COLO668 (cell line): ENCODE results near the gene APOBEC3B.
"Not testable (repeated sequence)": the region's sequence is repeated elsewhere in the genome, so short reads cannot be mapped to it uniquely, and the experiment has no call there.

Experiments
- DNase-seq: peaks from one replicate; lab custom pipeline; 2025; ENCODE audit not compliant: unreplicated experiment; lab: John Stamatoyannopoulos, UW

APOBEC3B gene

DNA sequence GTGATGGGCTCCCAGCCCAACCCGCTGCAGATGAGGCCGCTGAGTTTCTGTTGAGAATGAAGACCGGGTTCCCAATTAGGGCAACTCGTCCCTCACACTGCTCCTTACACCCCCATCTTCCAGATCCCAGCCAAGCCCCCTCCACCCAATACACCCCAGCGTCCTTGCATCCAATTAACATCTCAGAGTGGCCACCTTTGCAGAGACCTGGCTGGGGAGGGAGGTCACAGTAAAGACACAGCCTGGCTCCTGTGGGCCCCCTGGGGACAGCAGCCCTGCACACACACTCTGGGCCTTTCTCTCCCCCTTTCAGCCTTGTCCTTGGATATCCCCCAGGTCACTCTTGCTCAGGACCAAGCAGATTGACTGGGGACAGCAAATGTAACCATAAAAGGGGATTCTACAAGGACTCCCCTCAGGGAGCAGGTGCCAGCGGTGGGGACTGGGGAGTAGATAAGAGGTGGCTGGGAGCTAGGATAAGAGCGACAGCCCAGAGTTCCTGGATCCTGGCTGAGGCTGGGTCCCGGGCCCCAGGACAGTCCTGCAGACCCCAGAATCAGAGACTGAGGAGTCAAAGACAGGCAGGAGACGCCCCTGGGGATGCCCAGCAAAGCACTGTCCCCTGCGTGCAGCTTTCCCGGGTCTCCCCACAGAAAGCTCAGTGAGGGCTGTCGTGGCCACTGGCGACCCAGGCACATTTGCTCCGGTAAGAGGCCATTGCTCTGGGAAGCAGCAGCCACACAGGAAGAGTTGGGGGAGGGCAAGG, 16.4 kb upstream of the APOBEC3B start:
- DNase-seq = no peak

DNA sequence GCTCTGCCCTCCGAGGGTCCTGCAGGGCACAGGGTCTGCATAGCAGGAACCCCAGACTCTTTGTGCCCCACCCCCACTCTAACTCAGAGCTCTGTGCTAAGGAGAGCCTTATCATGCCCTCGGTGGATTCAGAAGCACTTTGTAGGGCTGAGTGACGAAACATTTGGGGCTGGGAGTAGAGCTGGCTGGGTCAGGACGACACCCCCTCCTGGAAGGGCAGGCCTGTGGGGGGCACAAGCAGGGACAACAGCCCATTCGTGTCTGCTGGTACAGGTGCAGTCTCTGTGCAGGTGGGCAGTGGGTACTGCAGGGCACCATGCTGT, 15.8 kb upstream of the APOBEC3B start:
- no peak for DNase-seq

GRCh38 chr22:38966942-38967341, 15.2 kb upstream of the APOBEC3B start:
- DNase-seq = no peak

GRCh38 chr22:38967451-38968450, 14.4 kb upstream of the APOBEC3B start:
- DNase-seq = no peak

GRCh38 chr22:38968801-38969200, 13.3 kb upstream of the APOBEC3B start:
- DNase-seq = no peak

- no peak for DNase-seq
Measured at GRCh38 chr22:38970551-38970950, 11.6 kb upstream of the APOBEC3B start.

DNA sequence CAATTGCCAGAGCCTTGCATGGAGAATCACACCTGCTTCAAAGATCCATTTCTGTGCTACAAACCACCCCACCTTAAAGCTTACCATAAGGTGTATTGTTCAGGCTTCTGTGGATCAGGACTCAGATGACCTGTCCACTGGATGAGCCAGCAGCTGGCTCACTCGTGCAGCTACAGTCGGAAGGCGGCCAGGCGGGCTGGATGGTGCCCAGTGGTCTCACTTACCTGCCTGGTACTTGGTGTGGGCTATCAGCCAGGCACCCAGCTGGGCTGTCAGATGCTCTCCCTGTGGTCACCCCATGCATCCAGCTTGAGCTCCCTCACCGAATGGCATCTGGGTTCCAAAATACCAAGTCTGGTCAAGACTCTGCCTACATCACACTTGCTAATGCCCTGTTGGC, 10.9 kb upstream of the APOBEC3B start:
- no peak for DNase-seq

DNA sequence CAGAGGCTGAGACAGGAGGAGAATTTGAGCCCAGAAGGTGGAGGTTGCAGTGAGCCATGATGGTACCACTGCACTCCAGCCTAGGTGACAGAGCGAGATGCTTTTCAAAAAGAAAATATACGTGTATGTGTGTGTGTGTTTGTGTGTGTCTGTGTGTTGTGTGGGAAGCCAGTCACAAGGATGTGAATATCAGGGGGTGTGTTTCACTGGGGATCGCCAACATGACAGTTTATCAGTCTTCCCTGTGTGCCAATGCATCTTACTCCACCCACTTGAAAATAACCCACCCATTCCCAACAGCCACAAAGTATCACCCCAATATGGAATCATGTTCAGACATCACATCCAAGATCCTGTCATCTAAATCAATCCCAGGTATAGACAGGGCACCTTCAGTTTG, 10.4 kb upstream of the APOBEC3B start:
- DNase-seq = no peak

DNA sequence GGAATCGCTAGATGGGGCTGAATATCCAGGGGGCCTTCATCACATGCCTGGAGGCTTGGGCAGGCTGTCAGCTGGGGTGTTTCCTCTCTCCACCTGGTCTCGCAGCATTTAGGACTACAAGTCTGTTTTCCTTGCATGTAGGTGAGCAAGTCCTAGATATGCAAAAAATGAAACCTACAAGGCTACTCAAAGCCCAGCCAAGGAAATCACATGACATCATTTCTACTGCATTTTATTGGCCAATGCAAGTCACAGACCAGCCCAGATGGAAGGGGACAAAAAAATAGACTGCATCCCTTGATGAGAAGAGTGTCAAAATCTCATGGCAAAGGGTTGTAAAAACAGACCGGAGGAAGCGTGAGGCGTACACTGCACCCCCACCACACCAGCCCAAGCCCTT, 9.6 kb upstream of the APOBEC3B start:
- no peak for DNase-seq

DNA sequence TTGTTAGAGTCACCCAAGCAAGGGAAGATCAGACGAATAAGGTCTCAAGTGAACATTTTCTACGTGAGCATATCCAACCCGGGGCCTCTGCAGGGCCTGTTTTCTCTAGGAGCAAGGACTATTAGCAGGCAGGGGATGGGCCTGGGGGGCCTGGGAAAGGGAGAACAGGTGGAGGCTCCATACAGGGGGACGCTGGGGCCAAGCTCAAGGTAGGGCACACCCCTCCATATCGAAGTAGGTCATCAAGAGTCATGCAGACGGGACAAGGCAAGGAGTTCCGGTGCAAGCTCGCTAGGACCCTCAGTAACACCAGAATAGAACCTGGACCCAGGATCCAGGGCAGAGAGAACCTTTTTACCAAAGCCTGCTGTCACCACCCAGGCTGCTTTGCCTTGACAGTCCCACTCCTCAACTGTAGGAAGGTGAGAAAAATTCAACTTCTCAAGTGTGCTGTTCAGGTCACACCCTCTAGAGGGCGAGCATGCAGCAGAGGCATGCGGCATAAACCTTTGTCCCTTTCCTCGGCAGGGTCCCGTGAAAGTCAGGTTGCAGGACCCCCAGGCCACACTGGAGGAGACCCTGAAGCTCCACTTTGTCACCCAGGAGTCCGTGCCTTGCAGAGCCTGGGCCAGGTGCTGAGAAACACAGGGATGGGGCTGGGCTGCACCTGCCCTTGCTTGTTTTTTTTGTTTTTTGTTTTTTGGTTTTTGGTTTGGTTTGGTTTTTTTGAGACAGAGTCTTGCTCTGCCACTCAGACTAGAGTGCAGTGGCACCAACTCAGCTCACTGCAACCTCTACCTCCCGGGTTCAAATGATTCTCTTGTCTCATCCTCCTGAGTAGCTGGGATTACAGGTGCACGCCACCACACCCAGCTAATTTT, 8.6 kb upstream of the APOBEC3B start:
- DNase-seq = peak; percentile 49

- no peak for DNase-seq
Measured at GRCh38 chr22:38974170-38974825, 7.8 kb upstream of the APOBEC3B start.

DNA sequence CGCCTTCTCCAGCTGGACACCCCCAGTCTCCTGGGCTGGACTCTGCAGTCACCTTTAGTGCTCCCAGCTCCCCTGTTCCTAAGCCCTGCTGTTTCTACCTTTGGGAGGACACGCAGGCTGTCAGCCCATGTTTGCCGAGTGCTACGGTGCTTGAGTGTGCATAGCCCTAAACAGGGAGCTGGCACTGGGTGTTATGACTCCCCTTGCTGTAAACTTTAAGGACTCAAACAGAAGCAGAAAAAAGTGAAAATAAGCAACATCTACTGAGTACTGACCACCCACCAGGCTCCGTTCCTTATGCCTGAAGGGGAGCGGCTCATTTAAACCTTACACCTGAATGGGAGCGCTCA, 7.3 kb upstream of the APOBEC3B start:
- no peak for DNase-seq

- not testable (repeated sequence) for DNase-seq
Measured at GRCh38 chr22:38977289-38977688, 4.9 kb upstream of the APOBEC3B start.

- DNase-seq = not testable (repeated sequence)
Measured at GRCh38 chr22:38980587-38980986, 1.6 kb upstream of the APOBEC3B start.

DNA sequence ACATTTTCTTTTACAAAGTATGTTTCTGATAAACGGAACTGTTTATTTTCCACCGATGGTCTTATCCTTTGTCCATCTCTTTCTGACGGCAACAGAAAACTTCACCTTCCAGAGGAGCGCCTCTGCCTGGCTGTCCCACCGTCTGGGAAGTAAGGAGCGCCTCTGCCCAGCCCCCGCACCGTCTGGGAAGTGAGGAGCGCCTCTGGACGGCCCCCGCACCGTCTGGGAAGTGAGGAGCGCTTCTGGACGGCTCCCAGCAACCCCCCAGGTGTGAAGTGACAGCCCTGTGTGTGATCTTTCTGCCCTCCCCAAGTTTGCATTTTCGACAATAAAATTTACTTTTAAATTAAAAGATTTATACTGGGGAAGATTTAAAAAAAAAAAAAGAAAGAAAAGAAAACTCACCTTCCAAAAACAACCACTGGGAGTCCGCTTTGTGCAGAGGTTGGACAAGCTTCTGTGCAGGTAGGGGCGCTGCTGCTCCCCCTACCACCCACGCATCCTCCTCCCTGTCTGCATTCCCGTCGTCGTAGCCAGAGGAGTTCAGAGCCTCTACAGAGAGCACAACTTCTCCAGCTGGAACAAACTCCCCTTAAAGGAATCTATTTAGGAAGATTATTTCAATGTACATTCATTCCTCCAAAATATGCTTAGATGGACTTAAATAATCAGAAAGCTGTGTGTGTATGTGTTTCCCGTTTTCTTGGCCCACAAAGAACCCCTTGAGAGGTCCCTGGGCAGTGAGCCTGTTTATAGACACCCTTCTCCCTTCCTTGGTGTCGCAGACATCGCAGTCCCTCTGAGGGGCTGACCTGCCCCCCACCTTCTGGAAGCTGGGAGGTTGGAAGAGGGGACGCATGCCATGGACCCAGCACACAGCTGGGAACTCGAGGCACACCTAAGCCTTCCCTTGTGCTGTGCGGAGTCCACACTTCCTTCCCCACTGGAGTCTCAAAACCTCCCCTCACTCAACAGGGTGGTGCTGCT, 849 bp upstream of the APOBEC3B start:
- DNase-seq = peak; percentile 9

GRCh38 chr22:38984224-38984623, 2.1 kb downstream of the APOBEC3B start:
- DNase-seq = no peak

DNA sequence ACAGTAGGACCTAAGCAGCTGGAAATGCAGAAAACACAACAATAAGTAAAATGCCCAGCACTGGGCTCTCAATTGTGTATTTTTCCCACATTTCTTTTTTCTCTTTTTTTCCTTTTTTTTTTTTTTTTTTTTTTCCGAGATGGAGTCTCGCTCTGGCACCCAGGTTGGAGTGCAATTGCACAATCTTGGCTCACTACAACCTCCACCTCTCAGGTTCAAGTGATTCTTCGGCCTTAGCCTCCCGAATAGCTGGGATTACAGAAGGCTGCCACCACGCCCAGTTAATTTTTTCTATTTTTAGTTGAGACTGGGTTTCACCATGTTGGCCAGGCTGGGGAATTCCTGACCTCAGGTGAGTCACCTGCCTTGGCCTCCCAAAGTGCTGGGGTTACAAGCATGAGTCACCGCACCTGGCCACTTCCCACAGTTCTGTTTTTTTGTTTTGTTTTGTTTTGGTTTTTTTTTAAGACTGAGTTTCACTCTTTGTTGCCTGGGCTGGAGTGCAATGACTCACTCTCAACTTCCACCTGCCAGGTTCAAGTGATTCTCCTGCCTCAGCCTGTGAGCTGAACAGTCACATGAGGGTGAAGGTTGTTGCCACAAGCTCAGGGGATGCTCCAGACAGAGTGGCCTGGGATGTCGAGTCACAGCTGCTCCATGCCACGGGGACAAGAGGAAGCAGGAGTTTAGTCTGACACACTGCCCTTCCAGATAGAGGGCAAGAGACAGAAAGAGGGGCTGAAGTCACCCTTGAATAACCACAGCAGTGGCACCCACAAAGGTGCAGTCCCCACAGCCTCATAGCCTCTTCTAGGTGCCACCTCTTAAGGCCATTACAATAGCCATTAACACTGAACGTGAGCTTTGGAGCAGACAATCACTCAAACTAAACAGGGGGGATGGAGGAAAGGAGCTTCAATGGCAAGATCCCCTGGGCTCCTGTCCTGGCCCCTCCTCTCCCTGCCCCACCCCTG, 2.9 kb downstream of the APOBEC3B start:
- peak; percentile 92 for DNase-seq

DNA sequence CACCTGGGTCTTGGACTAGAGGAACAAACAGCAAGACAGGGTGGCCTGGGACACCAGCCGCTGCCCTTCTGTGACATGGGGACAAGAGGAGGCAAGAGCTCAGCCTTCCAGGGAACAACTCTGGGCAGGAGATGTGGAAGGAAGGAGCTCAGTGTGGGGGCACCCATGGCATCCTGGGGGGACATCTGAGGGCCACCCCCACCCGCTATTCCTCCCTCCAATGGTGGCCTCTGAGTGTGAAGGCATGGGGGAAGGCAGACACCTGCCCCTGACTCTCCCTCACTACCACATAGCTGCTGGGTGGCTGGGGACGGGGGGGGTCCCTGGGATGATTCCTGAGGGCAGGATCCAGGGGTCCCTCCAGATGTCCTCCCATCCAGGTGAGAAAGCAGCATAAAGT, 4.5 kb downstream of the APOBEC3B start:
- no peak for DNase-seq
